Smooth muscle cell of the brain vasculature (primary cell): ENCODE results near the gene NFIA.

ENCODE experiments used
- DNase-seq: peaks from one replicate; pipeline ENCODE4 v3.0.0-alpha.2; 2012; ENCODE audit warnings: low read depth, low spot score

NFIA gene

GRCh38 chr1:61082311-61083012, at the start of gene NFIA:
Gene NFIA, plus strand, starts transcription at chr1:61082561.
- no peak for DNase-seq

DNA sequence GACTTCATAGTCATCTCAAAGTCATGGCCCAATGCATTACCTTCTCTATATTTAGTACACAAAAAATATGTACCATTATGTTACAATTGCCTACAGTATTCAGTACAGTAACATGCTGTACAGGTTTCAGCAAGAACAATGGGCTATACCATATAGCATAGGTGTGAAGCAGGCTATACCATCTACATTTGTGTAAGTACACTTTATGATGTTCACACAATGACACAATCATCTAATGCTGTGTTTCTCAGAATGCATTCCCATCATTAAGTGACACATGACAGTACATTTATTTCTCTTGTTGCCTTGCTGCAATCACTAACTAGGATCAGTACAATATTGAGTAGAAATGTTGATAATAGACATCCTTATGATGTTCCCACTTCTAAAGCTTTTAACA, 46.5 kb upstream of the NFIA start:
- no peak for DNase-seq

DNA sequence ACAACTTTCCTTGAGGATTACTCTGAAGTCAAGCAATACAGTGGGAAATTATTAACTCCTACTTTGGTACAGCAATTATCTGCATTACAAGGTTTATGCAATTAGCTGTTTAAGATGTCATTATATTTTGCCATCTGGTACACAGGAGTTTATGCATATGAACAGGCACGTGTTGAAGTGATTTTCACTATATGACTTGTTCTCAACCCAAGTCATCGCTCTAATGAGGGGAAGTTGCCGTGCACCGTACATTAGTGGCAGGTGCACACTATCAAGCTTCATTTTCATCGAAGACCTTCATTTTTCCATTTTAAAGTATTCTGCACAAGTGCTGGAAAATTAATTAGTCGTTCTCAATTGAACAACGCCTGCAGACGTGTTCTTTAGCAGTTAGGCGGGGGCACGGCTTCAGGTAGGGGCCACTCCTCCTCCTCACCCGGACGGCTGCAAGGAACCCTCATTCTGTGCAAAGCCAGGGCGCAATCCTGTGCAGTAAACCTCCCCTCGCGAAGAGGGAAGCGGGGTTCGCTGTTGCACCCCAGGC, 39.8 kb upstream of the NFIA start:
- DNase-seq, result no peak

DNA sequence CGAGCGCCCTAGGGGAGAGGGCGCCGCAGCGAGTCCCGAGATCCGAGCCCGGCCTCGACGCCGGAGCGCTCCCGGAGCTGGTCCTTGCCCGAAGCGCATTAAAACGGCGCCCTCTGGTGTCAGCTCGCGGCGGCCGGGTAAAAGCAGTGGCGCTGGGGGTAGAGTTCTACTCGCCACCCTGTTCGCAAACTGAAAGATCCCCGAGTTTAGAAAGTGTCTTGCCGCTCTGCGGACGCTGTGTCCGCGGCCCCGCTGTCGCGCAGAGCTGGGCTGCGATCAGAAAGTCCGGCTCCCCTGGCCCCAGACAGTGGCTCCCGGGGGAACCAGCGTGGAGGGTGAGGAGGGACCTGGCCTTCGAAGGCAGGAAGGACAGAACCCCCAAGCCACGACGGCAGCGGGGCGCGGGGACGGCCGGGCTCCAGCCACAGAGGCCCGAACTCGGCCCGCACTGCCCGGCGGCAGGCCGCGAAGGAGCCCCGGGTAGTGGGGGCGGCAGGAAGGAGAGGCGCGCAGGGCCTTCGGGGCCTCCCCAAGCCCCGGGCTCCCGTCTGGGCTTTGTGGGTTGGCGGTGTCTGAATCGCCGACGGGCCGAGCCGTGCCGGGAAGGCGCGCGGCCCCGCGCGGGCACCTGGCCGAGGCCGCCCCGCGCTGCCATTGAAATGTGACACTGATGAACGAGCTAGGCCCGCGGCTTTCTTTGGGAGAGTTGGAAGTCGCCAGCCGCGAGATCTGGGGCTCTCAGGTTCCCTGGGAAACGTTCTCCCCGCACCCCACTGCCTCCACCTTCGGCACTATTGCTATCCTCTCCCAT, 39.1 kb upstream of the NFIA start:
- DNase-seq, result peak; percentile 57

DNA sequence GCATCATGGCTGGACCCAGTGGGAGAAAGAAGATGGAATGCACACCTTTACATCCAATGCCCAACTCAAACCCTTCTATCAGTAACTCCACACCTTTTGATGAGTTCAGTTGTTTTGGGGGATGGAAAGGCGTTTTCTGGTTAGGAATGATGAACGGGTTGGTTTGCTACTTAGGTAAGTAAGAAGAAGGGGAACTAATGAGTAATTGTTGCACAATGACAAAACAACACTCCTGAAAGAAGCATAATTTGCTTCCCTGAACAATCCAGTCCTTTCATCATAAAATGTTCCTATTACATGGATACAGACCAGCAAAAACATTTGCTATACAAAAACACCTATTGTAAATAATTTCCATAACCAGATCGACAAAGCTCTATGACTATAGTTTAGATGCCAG, 35.9 kb upstream of the NFIA start:
- DNase-seq, result no peak

DNA sequence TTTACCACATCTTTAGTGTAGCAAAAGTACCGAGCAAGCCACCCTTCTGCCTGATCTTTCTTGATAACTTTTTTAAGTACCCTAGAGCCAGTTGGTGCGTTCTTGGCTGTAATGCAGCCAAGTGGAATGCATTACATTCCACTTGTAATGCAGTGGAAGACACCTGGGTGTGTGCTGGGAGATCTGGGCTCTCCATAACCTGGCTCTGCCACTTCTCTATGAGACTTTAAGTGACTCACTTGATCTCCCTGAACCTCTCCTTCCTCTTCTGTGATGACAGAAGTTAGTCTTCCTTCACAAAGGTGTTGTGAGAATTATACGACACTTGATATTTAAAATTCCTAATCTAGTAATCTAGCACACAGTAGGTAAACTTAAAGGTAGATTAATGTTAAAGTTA, 35.3 kb upstream of the NFIA start:
- no peak for DNase-seq

DNA sequence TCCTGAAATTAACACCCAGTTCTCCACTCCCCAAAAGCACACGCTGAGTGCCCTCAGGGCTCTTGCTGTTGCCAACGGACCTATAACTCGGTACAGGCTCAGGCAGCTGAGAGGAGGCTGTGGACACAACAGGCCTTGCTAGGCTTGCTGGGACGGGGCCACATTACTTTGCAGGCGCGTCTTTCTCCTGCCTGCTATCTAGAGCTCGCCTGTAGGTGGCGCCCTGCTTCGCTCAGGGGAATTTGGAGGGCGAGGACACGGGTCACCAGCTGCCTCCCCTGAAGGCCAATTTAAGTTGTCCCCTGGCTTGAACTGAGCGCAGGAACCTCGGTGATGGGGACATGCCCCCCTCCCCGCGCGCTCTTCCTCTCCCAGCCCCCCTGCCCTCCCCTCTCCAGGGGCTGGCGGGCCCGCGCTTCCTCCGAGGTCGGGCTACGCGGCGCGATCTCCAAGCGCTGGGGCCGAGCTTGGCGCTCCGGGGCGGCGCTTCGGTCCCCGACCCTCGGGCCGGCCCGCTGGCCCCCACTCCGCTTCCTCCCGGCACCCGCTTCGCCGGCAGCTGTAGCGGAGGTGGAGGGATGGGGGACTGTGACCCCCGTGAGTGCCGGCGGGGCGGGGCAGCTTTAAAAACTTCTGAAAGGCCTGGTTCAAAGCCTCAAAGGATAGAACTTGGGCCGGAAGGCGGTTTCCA, 32.4 kb upstream of the NFIA start:
- DNase-seq, result peak; percentile 62

GRCh38 chr1:61050541-61051442, 31.6 kb upstream of the NFIA start:
- DNase-seq, result no peak

DNA sequence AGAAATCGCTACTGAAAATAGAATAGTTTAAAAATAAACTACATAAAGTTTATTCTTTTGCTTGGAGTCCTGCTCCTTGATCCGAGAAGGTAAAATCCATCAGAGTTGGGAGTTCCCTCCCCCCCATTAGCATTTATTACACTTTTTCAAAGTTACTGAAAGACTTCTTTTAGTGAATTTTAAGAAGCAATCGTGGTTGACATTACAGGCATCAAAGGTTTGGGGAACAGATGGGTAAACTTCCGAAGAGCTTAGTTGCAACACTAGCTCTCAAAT, 31.0 kb upstream of the NFIA start:
- no peak for DNase-seq

- DNase-seq, result no peak
Measured at GRCh38 chr1:61051719-61052394, 30.5 kb upstream of the NFIA start.

GRCh38 chr1:61052395-61053225, 29.8 kb upstream of the NFIA start:
- no peak for DNase-seq

GRCh38 chr1:61053226-61053711, 29.1 kb upstream of the NFIA start:
- DNase-seq, result no peak

GRCh38 chr1:61053712-61054600, 28.4 kb upstream of the NFIA start:
- no peak for DNase-seq

- DNase-seq, result no peak
Measured at GRCh38 chr1:61054601-61054993, 27.8 kb upstream of the NFIA start.

- no peak for DNase-seq
Measured at GRCh38 chr1:61055110-61055614, 27.2 kb upstream of the NFIA start.

DNA sequence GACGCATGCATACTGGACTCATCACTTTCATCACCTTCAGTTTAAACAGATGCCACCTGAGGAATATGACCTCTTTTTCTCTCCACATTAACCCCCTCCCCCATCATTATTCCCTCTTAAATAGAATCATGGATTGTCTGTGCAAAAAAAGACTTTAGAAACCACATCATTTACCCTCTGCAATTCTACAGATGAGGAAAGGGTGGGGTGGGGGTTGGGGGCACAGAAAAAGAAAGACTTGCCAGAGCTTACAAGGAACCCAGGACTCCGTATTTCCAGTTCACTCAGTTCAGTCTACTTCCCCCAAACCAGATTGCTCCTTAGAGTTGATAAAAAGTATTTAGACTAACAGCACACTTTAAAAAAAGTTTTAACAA, 26.2 kb upstream of the NFIA start:
- DNase-seq, result no peak

DNA sequence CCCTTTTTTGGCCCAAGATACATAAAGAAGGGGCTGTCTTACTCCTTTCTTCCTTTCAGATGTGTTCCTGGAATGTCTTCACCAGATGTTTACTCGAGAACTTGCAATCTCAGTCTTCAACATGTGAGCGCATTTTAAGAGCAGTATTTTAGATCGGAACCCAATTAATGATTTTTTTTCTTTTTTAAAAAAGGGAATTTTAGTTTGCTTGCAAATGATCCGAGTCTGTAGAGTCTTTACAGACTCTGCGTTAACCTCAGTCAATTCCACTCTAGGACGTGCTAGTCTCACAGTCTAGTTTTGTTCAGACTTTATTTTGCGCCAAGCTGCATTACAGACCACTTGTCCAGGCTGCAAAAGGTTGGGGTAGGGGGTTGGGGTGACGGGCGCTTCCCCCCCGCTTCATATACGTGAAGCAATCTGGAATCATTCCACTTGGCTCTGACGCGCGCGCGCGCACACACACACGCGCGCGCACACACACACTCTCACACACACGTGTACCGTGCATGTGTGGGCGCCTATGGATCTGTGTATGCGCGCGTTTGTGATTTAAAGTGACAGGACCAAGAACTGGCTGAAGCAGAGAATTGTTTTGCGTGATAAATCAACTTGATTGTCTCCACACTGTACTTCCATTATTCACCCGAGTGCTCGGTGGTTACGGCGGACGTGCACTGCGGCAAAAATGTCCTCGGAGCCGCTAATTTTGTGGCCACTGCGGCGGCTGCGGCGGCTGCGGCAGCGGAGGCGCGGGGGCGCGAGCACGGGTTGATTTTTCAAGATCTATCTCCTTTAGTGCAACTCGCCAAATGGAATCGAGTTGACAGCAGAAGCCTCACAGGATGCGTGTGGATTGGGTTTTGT, 25.6 kb upstream of the NFIA start:
- no peak for DNase-seq
